Activated T-cell treated with anti-CD3 and anti-CD28 coated beads for 24 hours (primary cell): ENCODE results near the gene TEX29.

Experiments
- DNase-seq: peaks from one replicate; pipeline ENCODE4 v3.0.0-alpha.2; 2020; ENCODE audit warnings: low read depth

Gene TEX29

GRCh38 chr13:111291908-111292307, 28.5 kb upstream of the TEX29 start:
- DNase-seq, result no peak

DNA sequence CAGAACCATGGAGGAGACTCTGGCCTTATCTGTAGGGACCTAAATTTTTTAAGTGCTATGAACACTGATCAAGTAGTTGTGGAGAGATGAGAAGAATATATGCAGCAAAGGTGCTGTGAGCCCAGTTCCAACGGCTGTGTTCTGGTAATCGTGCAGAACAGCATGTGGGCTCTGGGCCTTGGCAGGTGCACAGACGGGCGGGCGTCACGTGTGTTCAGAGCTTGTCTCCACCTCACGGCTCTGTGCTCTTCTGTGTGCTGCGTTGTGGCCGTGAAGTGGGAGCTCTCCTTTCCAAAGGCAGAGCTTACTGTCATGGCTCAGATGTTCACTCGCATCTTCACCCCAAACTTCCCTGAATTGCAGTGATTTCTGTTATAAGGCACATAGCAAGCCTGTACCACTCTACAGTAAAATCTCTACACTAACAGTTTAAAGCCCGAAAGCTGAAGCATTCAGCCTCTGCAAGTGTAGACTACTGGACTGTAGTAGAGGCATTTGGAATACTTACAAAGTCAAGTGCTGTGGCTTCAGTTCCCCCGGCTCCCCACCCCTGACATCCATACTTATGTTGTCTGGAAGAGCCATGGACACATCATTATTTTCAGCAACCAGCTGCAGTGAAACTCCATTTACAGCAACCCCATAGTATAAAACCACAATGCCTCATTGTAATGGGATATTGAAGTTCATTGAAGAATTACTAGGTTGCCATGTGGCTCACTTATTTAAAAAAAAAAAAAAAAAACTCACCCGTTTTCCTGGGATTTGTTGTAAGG, 27.5 kb upstream of the TEX29 start:
- DNase-seq, result no peak

DNA sequence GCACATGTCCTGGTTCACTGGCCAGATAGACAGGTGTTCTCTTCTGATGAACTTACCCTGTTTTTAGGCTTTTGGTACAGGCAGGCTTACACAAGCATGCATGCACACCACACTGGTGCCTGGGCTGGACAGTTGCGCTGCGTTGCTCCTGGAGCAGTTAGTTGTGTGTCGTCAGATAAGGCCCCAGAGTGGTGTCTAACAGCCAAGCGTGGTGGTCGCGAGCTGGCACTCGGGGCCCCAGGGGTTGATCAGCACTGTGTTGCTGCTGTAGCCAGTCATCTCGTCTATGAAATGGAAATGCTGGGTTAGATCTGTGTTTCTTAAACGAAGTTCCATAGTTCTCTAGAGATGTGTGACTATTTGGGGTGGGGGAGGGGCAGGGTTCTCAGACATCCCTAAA, 24.6 kb upstream of the TEX29 start:
- no peak for DNase-seq

- DNase-seq, result no peak
Measured at GRCh38 chr13:111296417-111296816, 24.0 kb upstream of the TEX29 start.

GRCh38 chr13:111298214-111298975, 22.0 kb upstream of the TEX29 start:
- DNase-seq, result no peak

DNA sequence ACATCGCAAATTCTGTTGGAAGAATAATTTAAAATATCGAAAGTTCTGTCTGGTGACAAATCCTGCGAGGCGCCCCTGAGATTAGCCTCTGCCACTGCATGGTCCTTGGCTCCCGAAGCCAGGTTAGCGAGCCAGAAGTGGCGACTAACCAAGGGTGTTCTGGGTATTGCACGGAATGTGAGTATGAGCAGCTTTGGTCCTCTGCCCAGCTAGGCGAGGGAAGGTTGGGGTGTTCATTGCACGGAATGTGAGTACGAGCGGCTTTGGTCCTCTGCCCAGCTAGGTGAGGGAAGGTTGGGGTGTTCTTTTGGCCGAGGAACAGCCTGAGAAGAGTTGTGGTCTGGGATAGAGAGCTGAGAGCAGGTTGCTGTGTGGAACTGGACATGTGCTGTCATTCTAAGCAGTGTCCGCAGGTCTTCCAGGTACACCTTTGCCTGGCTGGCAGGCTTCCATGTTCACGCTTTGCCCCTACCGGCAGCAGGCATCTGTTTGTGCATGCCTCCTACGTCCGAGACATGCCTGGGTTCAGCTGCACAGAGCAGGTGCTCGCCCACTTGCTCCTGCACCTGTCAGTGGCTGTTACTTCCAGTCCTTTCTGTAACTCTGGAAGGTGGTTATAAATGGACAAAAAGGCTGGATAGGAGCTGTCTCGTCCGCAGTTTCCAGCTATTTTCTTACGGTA, 18.3 kb upstream of the TEX29 start:
- DNase-seq, result no peak

- no peak for DNase-seq
Measured at GRCh38 chr13:111303559-111303958, 16.9 kb upstream of the TEX29 start.

GRCh38 chr13:111304041-111304544, 16.3 kb upstream of the TEX29 start:
- no peak for DNase-seq

DNA sequence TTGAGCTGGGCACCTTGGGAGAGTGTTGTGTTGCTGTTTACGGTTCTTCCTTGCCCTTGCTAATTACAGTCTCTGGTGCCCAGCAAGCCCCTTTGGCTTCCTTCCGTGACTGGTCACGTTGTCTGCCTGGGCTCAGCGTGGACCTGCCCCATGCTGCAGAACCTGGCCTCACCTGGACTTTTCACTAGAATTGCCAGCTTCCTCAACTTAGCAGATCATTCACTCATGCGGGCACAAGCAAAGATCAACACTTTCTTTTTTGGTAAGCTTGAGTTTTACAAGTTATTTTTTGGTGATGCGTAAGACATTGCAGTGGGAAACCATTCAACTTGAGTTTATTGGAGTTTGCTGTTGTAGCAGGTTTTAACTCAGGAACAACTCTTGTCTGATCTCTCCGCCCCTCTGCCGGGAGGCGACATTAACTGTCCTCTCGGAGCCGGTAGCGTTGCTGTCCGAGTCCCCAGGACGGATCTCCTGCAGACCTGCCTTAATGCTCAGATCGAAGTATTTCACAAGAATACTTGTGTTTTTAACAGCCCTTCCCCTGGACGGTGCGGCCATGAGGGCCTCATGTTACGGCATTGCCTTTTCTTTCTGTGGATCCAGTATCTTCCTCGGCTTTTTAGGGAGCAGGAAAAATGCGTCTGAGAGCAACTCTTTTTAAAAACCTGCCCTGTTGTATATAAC, 15.7 kb upstream of the TEX29 start:
- DNase-seq, result no peak

- DNase-seq, result no peak
Measured at GRCh38 chr13:111312944-111313590, 7.4 kb upstream of the TEX29 start.

DNA sequence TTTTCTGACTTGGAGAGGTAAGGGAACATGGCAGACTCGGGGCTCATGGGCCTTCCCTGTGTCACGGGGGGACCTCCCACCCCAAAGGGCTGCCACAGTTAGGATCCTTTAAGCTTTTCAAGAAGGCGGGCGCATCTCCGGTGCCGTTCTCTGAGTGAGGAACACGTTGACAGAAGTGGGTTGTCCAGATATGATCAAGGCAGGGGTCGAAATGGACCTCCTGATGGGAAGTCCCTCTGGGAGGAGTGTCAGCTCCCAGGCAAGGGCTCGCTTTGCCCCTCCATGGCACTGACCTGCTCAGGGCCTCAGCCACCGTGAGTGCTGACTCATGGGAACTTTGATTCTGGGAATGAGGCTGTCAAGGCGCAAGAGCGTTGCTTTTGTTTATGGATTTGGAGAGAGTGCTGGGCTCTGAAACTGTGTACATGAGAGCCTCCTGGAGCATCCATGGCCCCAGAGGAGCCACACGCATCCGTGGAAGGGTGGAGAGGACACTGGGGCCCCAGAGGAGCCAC, 6.5 kb upstream of the TEX29 start:
- DNase-seq, result no peak

DNA sequence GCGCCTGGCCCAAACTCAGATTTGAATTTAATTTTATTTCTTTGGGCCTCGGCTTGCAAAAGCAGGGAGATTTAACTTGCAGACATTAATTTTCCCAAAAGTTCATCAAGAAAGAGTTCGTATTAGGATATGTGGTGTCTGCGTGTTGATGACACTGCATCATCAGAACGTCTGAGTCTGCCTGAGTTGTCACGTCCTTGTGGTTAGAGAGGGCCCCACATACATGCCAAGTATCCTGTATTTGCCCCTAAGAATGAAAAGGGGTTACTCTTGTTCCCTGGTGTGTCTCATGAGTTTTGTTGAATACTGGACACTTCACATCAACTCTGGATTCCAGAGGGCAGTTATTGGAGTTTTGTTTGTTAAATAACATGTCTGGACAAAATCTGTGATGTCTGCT, 5.6 kb upstream of the TEX29 start:
- no peak for DNase-seq

- no peak for DNase-seq
Measured at GRCh38 chr13:111315347-111315995, 5.0 kb upstream of the TEX29 start.

GRCh38 chr13:111316161-111316730, 4.2 kb upstream of the TEX29 start:
- DNase-seq, result no peak

DNA sequence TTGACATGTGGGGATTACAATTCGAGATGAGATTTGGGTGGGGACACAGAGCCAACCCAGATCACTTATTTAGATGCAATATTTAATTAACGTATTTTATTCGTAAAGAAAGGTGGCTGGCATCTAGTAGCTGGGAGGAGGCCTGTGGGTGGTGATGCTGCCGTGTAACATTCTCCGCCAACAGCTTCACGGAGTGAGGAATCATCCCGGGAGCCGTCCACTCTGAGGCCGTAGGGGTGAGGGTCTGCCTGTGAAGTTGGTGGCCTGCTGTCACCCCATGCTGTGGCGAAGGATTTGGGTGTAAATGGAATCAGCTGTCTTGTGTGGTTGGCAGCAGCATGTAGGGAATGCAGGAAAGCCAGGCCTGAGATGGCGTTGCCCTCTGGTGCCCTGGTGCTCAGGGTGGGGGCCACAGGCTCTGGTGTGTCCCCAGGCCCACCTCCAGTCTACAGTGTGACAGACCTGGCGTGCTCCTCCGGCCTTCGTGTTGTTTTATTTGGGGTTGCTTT, 3.3 kb upstream of the TEX29 start:
- DNase-seq, result no peak

DNA sequence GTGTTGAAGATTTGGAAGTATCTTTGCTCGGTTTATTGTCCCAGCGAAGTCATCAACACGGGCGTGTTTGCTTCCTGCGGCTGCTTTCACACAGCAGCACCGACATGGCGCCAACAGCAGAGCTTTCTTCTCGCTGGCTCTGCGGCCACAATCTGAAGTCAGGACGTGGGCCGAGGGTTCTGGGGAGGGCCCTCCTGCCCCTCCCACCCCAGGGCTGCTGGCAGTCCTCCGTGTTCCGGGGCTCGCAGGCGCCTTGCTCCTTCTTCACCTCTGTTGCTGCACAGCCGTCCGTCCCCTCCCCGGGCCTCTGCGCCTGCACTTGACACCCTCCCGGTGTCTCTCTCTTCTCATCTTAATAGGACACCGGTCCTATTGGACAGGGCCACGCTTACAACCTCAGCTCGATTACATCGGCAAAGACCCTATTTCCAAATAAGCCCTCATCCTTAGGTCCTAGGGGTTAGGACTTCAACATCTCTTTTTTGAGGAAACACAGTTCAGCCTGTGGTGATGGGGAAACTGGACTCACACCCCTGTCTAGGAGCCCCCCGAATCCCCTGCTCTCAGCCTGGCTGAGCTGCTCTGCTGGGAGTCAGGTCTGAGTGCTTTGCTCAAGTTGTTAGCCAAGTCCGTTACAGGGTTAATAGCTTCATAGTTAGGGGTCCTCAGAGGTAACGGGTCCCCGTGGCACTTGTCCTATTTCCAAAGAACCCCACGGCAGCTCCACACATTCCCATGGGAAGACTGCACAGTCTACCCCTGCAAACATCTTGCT, 2.7 kb upstream of the TEX29 start:
- DNase-seq, result no peak

- no peak for DNase-seq
Measured at GRCh38 chr13:111318386-111318785, 2.1 kb upstream of the TEX29 start.

GRCh38 chr13:111319521-111319920, 921 bp upstream of the TEX29 start:
- no peak for DNase-seq
